Heart left ventricle (tissue), 16 donors: Measurements from ENCODE around the gene LPP. TPM values are rescaled to one million over a fixed set of nuclear protein-coding genes. Genes with fewer than 3 reads are reported as not detected.

ENCODE experiments used
- ATAC-seq, 4 donors: fragments of 200-7000 bp; cut with Tn5 transposase; one replicate each; pipeline ENCODE4 v1.9.1; 2020 to 2022; ENCODE audit warnings: moderate library complexity in 4 of 4, mild to moderate bottlenecking in 3 of 4, moderate number of reproducible peaks in 1 of 4
- DNase-seq, 5 donors: peaks; one replicate each; pipeline ENCODE4 v3.0.0-alpha.2; 2020
- H3K27ac ChIP-seq, 12 donors: fragments of 200-600 bp; sonication (generic) in 4 of 12; one replicate each; pipeline versions ENCODE4 v1.5.0 to v1.8.0; 2016 to 2022; ENCODE audit warnings: mild to moderate bottlenecking in 2 of 12
- H3K27me3 ChIP-seq, 9 donors: fragments of 200-600 bp; sonication (generic) in 2 of 9; one replicate each; pipeline versions ENCODE4 v1.5.1 to v1.8.0; 2016 to 2022; ENCODE audit warnings: mild to moderate bottlenecking in 3 of 9
- H3K36me3 ChIP-seq, 9 donors: fragments of 200-600 bp; sonication (generic) in 2 of 9; one replicate each; pipeline versions ENCODE4 v1.5.0 to v1.8.0; 2018 to 2022; ENCODE audit warnings: mild to moderate bottlenecking in 2 of 9
- H3K4me1 ChIP-seq, 12 donors: fragments of 200-600 bp; sonication (generic) in 4 of 12; one replicate each; pipeline versions ENCODE4 v1.5.0 to v1.8.0; 2016 to 2022; ENCODE audit warnings: mild to moderate bottlenecking in 3 of 12
- H3K4me3 ChIP-seq, 12 donors: fragments of 200-600 bp; sonication (generic) in 4 of 12; one replicate each; pipeline versions ENCODE4 v1.5.0 to v1.8.0; 2017 to 2022; ENCODE audit warnings: mild to moderate bottlenecking in 9 of 12, moderate library complexity in 4 of 12
- H3K9me3 ChIP-seq, 12 donors: fragments of 200-600 bp; sonication (generic) in 4 of 12; one replicate each; pipeline versions ENCODE4 v1.5.0 to v1.8.0; 2016 to 2022; ENCODE audit warnings: mild to moderate bottlenecking in 1 of 12
- POLR2A ChIP-seq, 2 donors: fragments of 450-650 bp; IDR thresholded peaks; one replicate each; pipeline ENCODE4 v1.6.1; 2017; ENCODE audit warnings: antibody characterized with exemption in 2 of 2, mild to moderate bottlenecking in 2 of 2, moderate library complexity in 2 of 2
- WGBS, 4 donors: extraction: QIAGEN DNeasy Blood & Tissue Kit in 2 of 4; methylation state at CpG; one replicate each; pipeline versions ENCODE4 v1.1.5 to v1.1.7; 2013 to 2018; 5-methylcytosine and 5-hydroxymethylcytosine counted together
- intact Hi-C, 10 donors: fragments of 100-400 bp; cut with DNase I; formaldehyde crosslinking; loops; one replicate each; pipeline versions ENCODE4 v1.11.1 to v1.14.2; 2022
- polyA plus RNA-seq, 2 donors: library from polyadenylated mRNA; stranded (reverse); fragments of 200-250 nt; gene quantifications; one replicate each; pipeline ENCODE4 v1.2.3, GENCODE V29; 2013
- total RNA-seq, 9 donors: library from RNA; depleted of rRNA in 2 of 9; stranded (reverse); fragments of >200 nt in 2 of 9; fragmentation: NEBNext Ultra II Directional in 3 of 9; extraction: Animal tissue kit (Norgen Biotek cat#: 25700) in 3 of 9; gene quantifications; one replicate each; pipeline versions ENCODE4 v1.1.0 to v1.2.4, GENCODE V29; 2016 to 2023
- TF ChIP-seq, protein P1 (sequence below), 12 donors: fragments of 200-600 bp; sonication (generic) in 4 of 12; IDR thresholded peaks; one replicate each; pipeline versions ENCODE4 v1.5.0 to v1.8.0; 2018 to 2022; ENCODE audit warnings: antibody characterized with exemption in 12 of 12, mild to moderate bottlenecking in 5 of 12
- donor health status: ischemic (EF 13 %, LVEDD 7.1; RV severe dilation, severe dysfunction).
- donor health status: healthy with polysubstance abuse.
- donor health status: DM: no; HTN: yes; CAD: no.
- donor health status: DM: no; HTN: no; CAD: no.
- donor health status: ischemic (EF 25% LVEDD 6.9; RV normal size, moderate dysfunction).
- donor health status: ischemic (EF 25% LVEDD 5.7; RV mildly dilated, moderate dysfunction).
- donor health status: healthy.
- donor health status: DM: yes; HTN: yes; CAD: no.
- donor health status: ischemic (EF 35%, LVEDD 5.7; RV mildly dilated, moderate dysfunction).
- donor health status: nonischemic (EF 11% LVEDD 7.7; RV severe dilation, severe dysfunction).
- donor health status: DM: yes; HTN: yes; CAD: no.
- donor health status: PGD.
- donor health status: ischemic (EF 29% LVEDD 5.4; RV normal size, mild dysfunction).
- donor health status: nonischemic (EF 23%, LVEDD 6.1; RV moderate dilation, normal function).

Gene LPP
- total and polyA plus RNA-seq, 11 donors = 9.2 to 178 (median 100) TPM

GRCh38 chr3:188848947-188849346 is 695.0 kb downstream of the LPP start:
- H3K4me1 ChIP-seq = peaks cover 0 to 14% (median 5%) of the 10 kb centered on the region in 12 donors
- H3K27me3 ChIP-seq = no peaks in the 10 kb centered on the region
- no peak overlapping the region for H3K27ac ChIP-seq
- H3K4me3 ChIP-seq = no peak overlapping the region
- no peak for TF ChIP-seq POLR2A (IDR thresholded peaks at IDR 0.05)
- TF ChIP-seq, protein P1, sequence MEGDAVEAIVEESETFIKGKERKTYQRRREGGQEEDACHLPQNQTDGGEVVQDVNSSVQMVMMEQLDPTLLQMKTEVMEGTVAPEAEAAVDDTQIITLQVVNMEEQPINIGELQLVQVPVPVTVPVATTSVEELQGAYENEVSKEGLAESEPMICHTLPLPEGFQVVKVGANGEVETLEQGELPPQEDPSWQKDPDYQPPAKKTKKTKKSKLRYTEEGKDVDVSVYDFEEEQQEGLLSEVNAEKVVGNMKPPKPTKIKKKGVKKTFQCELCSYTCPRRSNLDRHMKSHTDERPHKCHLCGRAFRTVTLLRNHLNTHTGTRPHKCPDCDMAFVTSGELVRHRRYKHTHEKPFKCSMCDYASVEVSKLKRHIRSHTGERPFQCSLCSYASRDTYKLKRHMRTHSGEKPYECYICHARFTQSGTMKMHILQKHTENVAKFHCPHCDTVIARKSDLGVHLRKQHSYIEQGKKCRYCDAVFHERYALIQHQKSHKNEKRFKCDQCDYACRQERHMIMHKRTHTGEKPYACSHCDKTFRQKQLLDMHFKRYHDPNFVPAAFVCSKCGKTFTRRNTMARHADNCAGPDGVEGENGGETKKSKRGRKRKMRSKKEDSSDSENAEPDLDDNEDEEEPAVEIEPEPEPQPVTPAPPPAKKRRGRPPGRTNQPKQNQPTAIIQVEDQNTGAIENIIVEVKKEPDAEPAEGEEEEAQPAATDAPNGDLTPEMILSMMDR (IDR thresholded peaks at IDR 0.05) = no peak
- no peaks in the 10 kb centered on the region for H3K9me3 ChIP-seq
- peak in 3 of 5 donors; percentile 10 to 54 (median 26) for DNase-seq
- no peaks in the 10 kb centered on the region for H3K36me3 ChIP-seq
- WGBS, 4 donors = 30 to 87% (median 60%) methylated on average over 8 of the region's 8 CpGs
- intact Hi-C loops = no loop called here
- peak in 2 of 4 donors; percentile 63 to 74 for ATAC-seq

DNA sequence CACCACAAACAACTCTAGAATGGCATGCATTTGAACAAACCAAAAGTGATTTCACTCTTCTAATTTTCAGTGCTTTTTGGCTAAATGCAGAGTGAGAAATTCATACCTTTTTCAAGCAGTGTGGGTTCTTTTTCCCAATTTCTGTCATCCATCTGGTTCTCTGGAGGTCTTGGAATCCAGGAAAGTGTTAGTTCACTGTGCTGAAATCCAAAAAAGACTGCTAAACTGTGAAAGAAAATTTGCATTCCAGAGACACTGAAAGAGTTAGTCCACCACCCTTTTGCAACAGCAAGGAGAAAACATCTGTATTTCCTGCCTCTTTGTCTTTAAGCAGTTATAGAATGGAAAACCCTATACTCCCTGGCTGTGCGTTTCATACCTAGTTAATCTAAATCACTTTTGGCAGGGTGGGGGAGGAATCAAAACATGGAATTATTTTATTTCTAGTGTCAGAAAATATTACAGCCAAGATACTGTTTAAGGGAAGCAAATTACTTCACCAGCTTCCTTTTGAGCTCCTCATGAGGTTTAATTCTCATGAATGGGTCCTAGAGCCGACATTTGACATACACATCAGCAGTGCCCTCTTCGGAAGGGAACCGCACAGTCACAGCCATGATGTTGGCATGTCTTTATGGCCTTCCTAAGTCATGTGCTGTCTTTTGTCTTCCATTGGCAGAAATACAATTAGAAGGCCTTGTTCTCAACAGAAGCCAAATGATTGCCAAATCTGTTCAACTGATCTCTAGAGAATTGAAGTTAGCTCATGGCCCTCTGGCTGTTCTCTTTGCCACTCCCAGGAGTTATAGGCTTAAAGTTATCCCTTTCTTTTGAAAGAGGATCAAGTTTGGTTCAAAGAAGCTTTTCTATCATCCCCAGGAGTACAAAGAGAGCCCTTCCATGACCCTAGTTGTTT is 700.2 kb downstream of the LPP start:
- intact Hi-C loops = no loop called here
- H3K9me3 ChIP-seq = no peaks in the 10 kb centered on the region
- no peak overlapping the region for H3K4me3 ChIP-seq
- no peaks in the 10 kb centered on the region for H3K36me3 ChIP-seq
- 69 to 91% (median 76%) methylated on average over 4 of the region's 4 CpGs for WGBS, 4 donors
- no peaks in the 10 kb centered on the region for H3K27me3 ChIP-seq
- TF ChIP-seq, protein P1 (IDR thresholded peaks at IDR 0.05) = no peak
- TF ChIP-seq POLR2A (IDR thresholded peaks at IDR 0.05) = no peak
- DNase-seq (no peak), ATAC-seq (peak; percentile 40 to 70 (median 50))
- H3K27ac ChIP-seq = peak overlapping the region in 9 of 12 donors; percentile 0 to 58 (median 35)
- H3K4me1 ChIP-seq = peaks cover 0 to 32% (median 16%) of the 10 kb centered on the region in 12 donors

GRCh38 chr3:188854772-188855149 is 700.8 kb downstream of the LPP start:
- H3K4me1 ChIP-seq = peaks cover 0 to 32% (median 16%) of the 10 kb centered on the region in 12 donors
- H3K27ac ChIP-seq = peak overlapping the region in 6 of 12 donors; percentile 3 to 58 (median 30)
- H3K27me3 ChIP-seq = no peaks in the 10 kb centered on the region
- no peaks in the 10 kb centered on the region for H3K9me3 ChIP-seq
- no peaks in the 10 kb centered on the region for H3K36me3 ChIP-seq
- DNase-seq = no peak
- peak in 1 of 4 donors; percentile 21 for ATAC-seq
- H3K4me3 ChIP-seq = no peak overlapping the region
- intact Hi-C loops = no loop called here
- TF ChIP-seq, protein P1 (IDR thresholded peaks at IDR 0.05) = no peak
- no peak for TF ChIP-seq POLR2A (IDR thresholded peaks at IDR 0.05)

DNA sequence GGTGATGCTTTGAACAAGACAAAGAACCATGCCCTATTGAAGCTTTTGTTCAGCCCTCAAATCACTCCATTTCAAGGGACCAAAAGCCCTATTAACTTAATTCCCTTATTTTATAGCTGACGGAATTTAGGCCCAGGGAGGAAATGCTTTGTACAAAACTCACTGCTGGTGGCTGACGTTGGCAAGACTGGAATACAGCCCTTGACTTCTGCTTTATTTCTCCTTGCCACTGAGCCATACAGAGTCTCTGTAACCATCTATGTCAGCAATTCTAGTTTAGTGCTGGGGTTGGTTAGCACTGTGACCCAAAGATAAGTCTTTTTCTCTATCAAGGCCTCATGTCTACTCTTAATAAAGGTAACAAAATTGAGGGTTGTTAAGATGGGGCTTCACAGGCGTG is 701.7 kb downstream of the LPP start:
- Histone ChIP-seq H3K4me1 (peaks cover 0 to 32% (median 16%) of the 10 kb centered on the region in 12 donors), H3K36me3 (no peaks in the 10 kb centered on the region), H3K4me3 (no peak overlapping the region), H3K27ac (peak overlapping the region in 1 of 12 donors; percentile 39), H3K27me3 (no peaks in the 10 kb centered on the region), H3K9me3 (no peaks in the 10 kb centered on the region)
- TF ChIP-seq POLR2A (IDR thresholded peaks at IDR 0.05) = no peak
- TF ChIP-seq, protein P1 (IDR thresholded peaks at IDR 0.05) = no peak
- intact Hi-C loops = no loop called here
- 91 to 95% (median 94%) methylated on average over 3 of the region's 3 CpGs for WGBS, 4 donors
- DNase-seq (no peak), ATAC-seq (peak in 2 of 4 donors; percentile 33 to 50)
